Motor neuron (in vitro differentiated cells): ENCODE data around the gene SPINDOC. TPM values are rescaled to one million over a fixed set of nuclear protein-coding genes. Genes with fewer than 3 reads are reported as not detected.

Experiments
- ATAC-seq, 8 experiments: fragments of 200-7000 bp; cut with Tn5 transposase; replicated peaks in 6 of 8; 2 replicates each; pipeline ENCODE4 v1.8.0; 2021; ENCODE audit warnings: mild to moderate bottlenecking in 8 of 8, moderate library complexity in 8 of 8
- H3K27ac ChIP-seq, 2 donors: fragments of 250-450 bp; sonication (Bioruptor Pico); 2 replicates each; pipeline ENCODE4 v1.9.0; 2021; ENCODE audit warnings: antibody characterized with exemption in 2 of 2, mild to moderate bottlenecking in 2 of 2, moderate library complexity in 1 of 2
- H3K4me1 ChIP-seq, 2 donors: fragments of 250-450 bp; sonication (Bioruptor Pico); replicated peaks in 1 of 2; 2 replicates each; pipeline ENCODE4 v1.6.1; 2021; ENCODE audit warnings: antibody characterized with exemption in 2 of 2, mild to moderate bottlenecking in 2 of 2, moderate library complexity in 1 of 2
- H3K4me3 ChIP-seq, 5 donors: fragments of 250-450 bp; sonication (Bioruptor Pico); 2 replicates each; pipeline ENCODE4 v1.9.0; 2021; ENCODE audit warnings: antibody characterized with exemption in 5 of 5, mild to moderate bottlenecking in 5 of 5, moderate library complexity in 4 of 5
- WGBS, 10 experiments: fragments of 450-650 bp; shearing (Covaris generic); methylation state at CpG; one replicate each; pipeline ENCODE4 v1.0.0; 2022; 5-methylcytosine and 5-hydroxymethylcytosine counted together
- in situ Hi-C, 9 experiments: fragments of 400-800 bp; cut with MboI; loops; one replicate each; pipeline ENCODE4 v1.15.0; 2021; ENCODE audit warnings: low sequenced_read_pairs in 9 of 9, low pct_unique_long_range_greater_than_20kb in 2 of 9; ENCODE audit not compliant: unreplicated experiment in 9 of 9
- total RNA-seq, 8 experiments: library from RNA; unstranded; fragments of 300-600 nt; gene quantifications; 2 replicates each; pipeline versions ENCODE4 v1.2.3 to v1.2.4, GENCODE V29; 2022

Gene SPINDOC
- total RNA-seq, 8 experiments from 2014 or later = 16.6 to 61.5 (median 23.5) TPM

DNA sequence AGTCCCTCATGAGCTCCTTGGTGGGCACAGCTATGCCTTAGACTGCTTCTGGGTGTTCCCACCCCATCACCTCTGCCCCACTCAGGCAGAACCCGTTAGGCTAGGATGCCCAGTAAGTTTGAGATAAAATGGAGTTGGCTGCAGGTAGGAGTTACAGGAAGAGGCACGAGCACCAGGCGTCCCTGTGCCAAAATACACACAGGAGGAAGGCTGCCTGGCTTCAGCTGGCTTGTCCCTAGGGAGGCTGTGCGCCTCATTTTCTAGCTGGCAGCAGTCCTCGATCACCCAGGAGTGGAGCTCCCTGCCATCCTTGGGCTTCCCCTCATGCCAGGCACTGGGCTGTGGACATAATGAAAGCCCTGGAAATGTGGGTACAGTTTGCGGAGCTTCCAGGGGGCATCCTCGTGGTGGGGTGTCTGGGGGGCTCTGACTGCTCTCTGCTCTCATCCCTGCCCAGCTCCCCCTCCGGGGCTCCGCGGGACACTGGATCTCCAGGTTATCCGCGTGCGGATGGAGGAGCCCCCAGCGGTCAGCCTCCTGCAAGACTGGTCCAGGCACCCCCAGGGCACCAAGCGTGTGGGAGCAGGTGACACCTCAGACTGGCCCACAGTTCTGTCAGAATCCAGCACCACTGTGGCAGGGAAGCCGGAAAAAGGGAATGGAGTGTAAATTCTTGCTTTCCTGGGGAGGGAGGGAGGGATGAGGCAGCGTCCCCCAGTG is 13.4 kb downstream of the SPINDOC start:
- in situ Hi-C loops = loop anchor here in 8 of 9 experiments (25.0 kb wide), 3 partner anchors 111 to 336 kb away; partner anchors contain the start of genes MACROD1 (in 7 of the 8), NAA40 (in 2 of the 8) and COX8A (in 1 of the 8)
- no peak overlapping the region for H3K27ac ChIP-seq
- no peaks in the 10 kb centered on the region for H3K4me1 ChIP-seq
- no peak for ATAC-seq
- 83 to 94% (median 86%) methylated on average over 2 to 8 of the region's 17 CpGs; no CpG with 5 or more reads in 7 of the 10 experiments for WGBS, 10 experiments
- H3K4me3 ChIP-seq = no peak overlapping the region

DNA sequence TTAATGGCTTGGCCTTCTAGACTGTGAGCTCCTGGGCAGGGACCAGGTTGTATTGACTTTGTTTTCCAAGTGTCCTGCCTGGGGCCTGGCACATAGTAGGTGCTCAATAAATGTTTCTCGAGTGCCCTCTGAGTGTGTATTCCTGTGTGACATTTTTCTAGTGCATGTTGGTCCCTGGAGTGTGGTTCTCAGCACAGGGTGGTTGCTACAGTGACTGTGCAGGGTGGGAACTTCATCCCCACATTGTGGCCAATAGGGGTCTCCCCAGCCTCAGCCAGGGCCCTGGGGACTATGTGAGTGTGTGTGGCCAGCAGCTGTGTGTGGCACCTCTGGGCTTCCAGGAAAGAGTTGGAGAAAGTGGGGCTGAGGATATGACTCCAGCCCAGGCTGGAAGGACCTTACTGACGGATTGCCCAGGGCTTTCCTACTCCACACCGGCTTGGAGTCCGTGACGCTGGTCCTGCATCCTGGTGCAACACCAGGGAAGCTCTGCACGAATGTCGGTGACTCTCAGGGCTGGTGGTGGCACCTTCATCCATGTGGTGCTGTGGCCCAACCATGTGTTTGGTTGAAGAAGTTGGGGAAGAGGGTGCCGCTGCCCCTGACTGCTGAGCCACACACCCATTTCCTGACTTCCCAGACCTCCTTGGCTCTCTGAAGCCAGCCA is 16.7 kb downstream of the SPINDOC start:
- no peak overlapping the region for H3K4me3 ChIP-seq
- 0 to 95% (median 63%) methylated on average over 1 to 7 of the region's 8 CpGs; no CpG with 5 or more reads in 6 of the 10 experiments for WGBS, 10 experiments
- H3K27ac ChIP-seq = no peak overlapping the region
- in situ Hi-C loops = loop anchor here in 8 of 9 experiments (10.0 to 25.0 kb wide), 4 partner anchors 107 to 332 kb away; partner anchors contain the start of genes MACROD1 (in 7 of the 8), NAA40 (in 2 of the 8) and COX8A (in 1 of the 8)
- H3K4me1 ChIP-seq = no peaks in the 10 kb centered on the region
- peak; percentile 45 to 96 (median 61) for ATAC-seq

DNA sequence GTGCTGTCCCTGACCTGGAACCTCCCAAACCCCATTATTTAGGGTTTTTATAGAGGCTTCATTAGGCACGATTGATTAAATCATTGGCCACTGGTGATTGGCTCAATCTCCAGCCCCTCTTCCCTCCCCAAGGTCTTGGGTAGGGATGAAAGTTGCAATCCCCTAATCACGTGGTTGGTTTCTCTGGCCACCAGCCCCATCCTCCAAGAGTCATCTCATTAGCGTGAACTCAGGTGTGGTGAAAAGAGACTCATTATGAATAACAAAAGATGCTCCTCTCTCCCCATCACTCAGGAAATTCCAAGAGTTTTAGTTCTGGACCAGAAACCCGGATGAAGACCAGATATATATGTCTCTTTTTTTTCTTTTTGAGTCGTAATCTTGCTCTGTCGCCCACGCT is 18.1 kb downstream of the SPINDOC start:
- 10 to 80% (median 44%) methylated on average over 1 to 5 of the region's 7 CpGs; no CpG with 5 or more reads in 4 of the 10 experiments for WGBS, 10 experiments
- ATAC-seq = no peak
- Histone ChIP-seq H3K4me1 (no peaks in the 10 kb centered on the region), H3K4me3 (no peak overlapping the region), H3K27ac (no peak overlapping the region)
- in situ Hi-C loops = loop anchor here in 8 of 9 experiments (10.0 to 25.0 kb wide), 4 partner anchors 106 to 331 kb away; partner anchors contain the start of genes MACROD1 (in 7 of the 8), NAA40 (in 2 of the 8) and COX8A (in 1 of the 8)

DNA sequence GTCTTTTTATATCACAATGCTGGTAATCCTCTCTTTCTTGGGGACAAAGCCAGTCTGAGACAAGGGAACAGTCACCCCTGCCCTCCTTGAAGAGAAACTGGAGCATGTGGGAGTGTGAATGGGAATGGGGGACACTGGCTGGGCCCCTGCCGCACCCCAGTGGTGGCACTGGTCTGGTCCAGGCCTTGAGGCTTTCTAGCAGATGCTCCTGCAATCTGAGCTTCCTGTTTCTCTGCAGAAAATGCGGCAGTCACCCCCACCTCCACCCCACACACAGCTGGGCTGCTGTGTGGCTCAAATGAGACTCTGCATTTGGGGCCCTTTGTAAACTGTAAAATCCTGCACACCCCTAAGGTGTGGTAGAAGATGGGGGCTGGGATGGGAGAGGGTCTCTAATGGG is 19.1 kb downstream of the SPINDOC start:
- in situ Hi-C loops = loop anchor here in 8 of 9 experiments (10.0 to 25.0 kb wide), 4 partner anchors 105 to 330 kb away; partner anchors contain the start of genes MACROD1 (in 7 of the 8), NAA40 (in 2 of the 8) and COX8A (in 1 of the 8)
- H3K4me1 ChIP-seq = peaks cover 0 to under 1% of the 10 kb centered on the region in 2 donors
- no peak overlapping the region for H3K4me3 ChIP-seq
- H3K27ac ChIP-seq = no peak overlapping the region
- WGBS, 10 experiments = 20 to 60% (median 40%) methylated on average over 1 of the region's 2 CpGs; no CpG with 5 or more reads in 7 of the 10 experiments
- ATAC-seq = no peak

DNA sequence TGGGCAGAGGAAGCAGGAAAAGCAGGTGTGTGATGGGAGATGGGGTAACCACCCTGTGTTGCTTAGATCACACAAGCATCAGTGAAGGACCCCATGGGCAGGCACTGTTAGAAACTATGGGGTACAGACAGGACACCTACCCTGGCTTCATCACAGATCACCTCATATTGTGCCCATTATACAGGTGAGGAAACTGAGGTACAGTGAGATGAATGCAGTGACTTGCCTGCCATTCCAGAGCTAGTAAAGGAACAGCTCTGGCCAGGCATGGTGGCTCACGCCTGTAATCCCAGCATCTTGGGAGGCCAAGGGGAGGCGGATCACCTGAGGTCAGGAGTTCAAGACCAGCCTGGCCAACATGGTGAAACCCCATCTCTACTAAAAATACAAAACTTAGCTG is 19.8 kb downstream of the SPINDOC start:
- in situ Hi-C loops = loop anchor here in 8 of 9 experiments (10.0 to 25.0 kb wide), 4 partner anchors 104 to 329 kb away; partner anchors contain the start of genes MACROD1 (in 7 of the 8), NAA40 (in 2 of the 8) and COX8A (in 1 of the 8)
- H3K4me1 ChIP-seq = peaks cover 1 to 2% of the 10 kb centered on the region in 2 donors
- WGBS, 10 experiments = 80 to 100% (median 90%) methylated on average over 1 to 2 of the region's 2 CpGs; no CpG with 5 or more reads in 4 of the 10 experiments
- H3K4me3 ChIP-seq = no peak overlapping the region
- no peak for ATAC-seq
- H3K27ac ChIP-seq = no peak overlapping the region

DNA sequence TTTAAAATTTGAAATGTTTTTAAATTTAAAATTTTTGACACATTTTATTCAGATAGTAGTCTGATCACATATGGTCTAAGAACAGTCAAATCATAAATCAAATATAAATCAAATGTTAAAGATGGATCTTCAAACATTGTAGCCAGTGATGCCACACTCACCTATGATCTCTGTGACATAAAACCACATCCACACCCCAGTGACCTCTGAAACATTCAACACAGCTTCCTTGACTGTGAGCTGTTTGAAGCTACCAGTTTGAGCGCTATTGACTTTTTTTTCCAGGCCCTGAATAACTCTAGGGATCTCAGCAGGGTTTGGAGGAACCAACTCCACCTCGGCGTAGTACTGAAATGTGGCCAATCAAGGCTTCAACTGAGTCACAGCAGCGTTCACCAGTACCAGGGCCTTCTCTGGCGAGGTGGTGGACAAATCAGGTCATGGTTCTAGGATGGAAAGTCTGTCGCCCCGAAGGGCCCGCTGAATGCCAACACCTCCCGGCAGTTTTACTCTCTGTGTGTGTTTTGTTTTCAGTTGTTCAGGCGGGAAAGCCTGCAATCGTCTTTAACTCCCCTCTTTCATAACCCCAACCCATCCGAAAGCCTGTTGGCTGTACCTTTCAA is 21.4 kb downstream of the SPINDOC start:
- H3K4me1 ChIP-seq = peaks cover 2 to 4% of the 10 kb centered on the region in 2 donors
- H3K27ac ChIP-seq = no peak overlapping the region
- no peak for ATAC-seq
- 77 to 100% (median 89%) methylated on average over 2 to 11 of the region's 12 CpGs; no CpG with 5 or more reads in 2 of the 10 experiments for WGBS, 10 experiments
- in situ Hi-C loops = loop anchor here in 8 of 9 experiments (10.0 to 25.0 kb wide), 4 partner anchors 103 to 328 kb away; partner anchors contain the start of genes MACROD1 (in 7 of the 8), NAA40 (in 2 of the 8) and COX8A (in 1 of the 8)
- H3K4me3 ChIP-seq = no peak overlapping the region

DNA sequence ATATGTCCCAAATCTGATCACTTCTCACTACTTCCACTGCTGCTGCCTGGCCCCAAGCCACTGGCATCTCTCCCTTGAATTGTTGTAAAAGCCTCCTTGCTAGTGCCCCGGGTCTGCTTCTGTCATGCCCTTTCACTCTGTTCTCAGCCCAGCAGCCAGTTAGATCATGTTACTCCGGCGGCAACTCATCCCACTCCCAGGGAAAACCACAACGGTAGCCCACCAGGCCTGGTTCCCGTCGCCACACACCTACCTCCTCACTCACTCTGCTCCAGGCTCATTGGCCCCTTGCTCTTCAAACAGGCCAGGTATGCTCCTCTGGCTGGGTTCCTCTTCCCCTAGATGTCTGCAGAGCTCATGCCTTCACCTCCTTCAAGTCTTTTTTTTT is 21.9 kb downstream of the SPINDOC start:
- Histone ChIP-seq H3K27ac (no peak overlapping the region), H3K4me1 (peaks cover 2 to 4% of the 10 kb centered on the region in 2 donors), H3K4me3 (no peak overlapping the region)
- WGBS, 10 experiments = 0 to 92% (median 50%) methylated on average over 1 to 3 of the region's 6 CpGs; no CpG with 5 or more reads in 4 of the 10 experiments
- in situ Hi-C loops = loop anchor here in 8 of 9 experiments (10.0 to 25.0 kb wide), 4 partner anchors 102 to 327 kb away; partner anchors contain the start of genes MACROD1 (in 7 of the 8), NAA40 (in 2 of the 8) and COX8A (in 1 of the 8)
- ATAC-seq = no peak

DNA sequence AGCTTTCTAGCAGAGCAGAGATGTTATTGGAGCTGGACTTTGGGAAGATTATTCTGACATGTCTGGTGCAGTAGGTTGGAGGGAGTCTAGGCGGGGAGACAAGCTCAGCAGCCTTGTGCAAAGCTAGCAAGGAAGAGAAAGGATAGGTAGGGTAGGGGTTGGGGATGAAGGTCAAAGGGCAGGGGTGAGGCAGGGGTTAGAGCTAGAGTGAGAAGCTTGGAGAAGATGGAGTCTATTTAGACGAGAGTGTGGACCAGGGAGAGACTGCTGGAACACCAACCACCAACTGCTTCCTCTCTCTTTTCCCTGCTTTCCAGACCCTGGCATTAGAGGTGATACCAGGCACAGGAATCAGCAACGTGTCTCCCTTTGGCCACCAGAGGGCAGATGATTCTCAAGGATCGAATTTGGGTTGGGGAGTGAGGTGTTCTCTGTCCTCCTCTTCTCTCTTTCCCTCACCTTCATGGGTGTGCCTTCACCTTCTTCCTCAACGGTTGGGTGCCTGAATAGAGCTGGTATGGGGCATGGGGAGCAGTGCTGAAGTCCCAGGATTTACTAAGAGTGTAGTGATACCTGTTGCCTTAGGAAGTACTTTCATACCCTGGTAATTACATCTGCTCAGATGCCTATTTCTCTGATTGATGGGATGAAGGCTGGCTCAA is 23.9 kb downstream of the SPINDOC start:
- WGBS, 10 experiments = 0 to 40% (median 5%) methylated on average over 1 to 5 of the region's 5 CpGs; no CpG with 5 or more reads in 4 of the 10 experiments
- ATAC-seq = no peak
- in situ Hi-C loops = loop anchor here in 8 of 9 experiments (10.0 to 25.0 kb wide), 4 partner anchors 100 to 325 kb away; partner anchors contain the start of genes MACROD1 (in 7 of the 8), NAA40 (in 2 of the 8) and COX8A (in 1 of the 8)
- no peak overlapping the region for H3K27ac ChIP-seq
- no peak overlapping the region for H3K4me3 ChIP-seq
- H3K4me1 ChIP-seq = peaks cover 18 to 19% of the 10 kb centered on the region in 2 donors

DNA sequence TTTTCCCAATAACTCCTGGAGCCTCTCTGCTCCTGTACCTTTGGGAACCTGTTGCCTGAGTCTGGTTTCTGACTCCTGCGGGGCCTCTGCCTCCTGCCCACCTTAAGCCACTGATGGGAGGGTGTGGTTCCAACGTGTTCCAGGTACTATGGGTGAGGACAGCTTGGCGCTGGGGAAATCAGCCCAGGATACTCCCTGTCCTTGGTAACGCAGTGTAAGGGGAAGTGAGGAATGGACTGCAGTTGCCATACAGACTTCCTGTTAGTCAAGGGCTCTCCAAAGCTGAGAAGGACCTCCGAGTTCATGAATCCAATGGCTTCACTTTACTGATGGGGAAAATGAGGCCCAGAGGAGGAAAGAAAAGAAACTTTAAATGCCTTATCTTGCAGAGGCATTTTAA is 24.5 kb downstream of the SPINDOC start:
- WGBS, 10 experiments = 20 to 53% (median 40%) methylated on average over 1 to 4 of the region's 5 CpGs; no CpG with 5 or more reads in 4 of the 10 experiments
- peaks cover 18 to 21% of the 10 kb centered on the region in 2 donors for H3K4me1 ChIP-seq
- in situ Hi-C loops = loop anchor here in 8 of 9 experiments (10.0 to 25.0 kb wide), 4 partner anchors 100 to 325 kb away; partner anchors contain the start of genes MACROD1 (in 7 of the 8), NAA40 (in 2 of the 8) and COX8A (in 1 of the 8)
- H3K4me3 ChIP-seq = no peak overlapping the region
- H3K27ac ChIP-seq = no peak overlapping the region
- no peak for ATAC-seq

DNA sequence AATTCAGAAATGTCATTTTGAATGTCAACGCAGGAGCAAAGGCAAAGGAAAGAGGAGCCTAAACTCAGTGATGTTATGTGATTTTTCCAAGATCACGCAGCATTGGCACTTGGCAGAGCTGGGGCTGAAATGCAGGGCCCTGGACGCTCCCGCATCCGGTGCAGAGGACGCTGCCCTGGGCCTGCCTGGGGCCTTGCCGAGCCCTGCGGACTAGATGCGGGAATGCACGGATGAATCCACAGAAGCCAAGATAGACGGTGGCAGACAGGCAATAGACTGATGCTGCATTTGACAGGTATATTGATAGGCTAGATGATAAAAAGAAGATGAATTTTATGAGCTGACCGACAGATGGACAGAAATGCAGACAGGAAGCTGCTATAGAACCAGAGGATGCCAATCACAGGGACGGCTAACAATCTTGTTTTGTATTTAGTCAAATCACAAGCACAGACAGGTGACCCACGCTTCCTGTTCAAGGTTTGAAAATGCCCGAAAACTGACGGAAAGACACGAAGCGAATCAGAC is 25.0 kb downstream of the SPINDOC start:
- ATAC-seq = no peak
- WGBS, 10 experiments = 3 to 80% (median 38%) methylated on average over 1 to 12 of the region's 18 CpGs; no CpG with 5 or more reads in 2 of the 10 experiments
- no peak overlapping the region for H3K27ac ChIP-seq

More for the DNA sequence above, 25.0 kb downstream of the SPINDOC start:
- H3K4me3 ChIP-seq = peak overlapping the region in 3 of 5 donors; percentile 12 to 83 (median 23)
- H3K4me1 ChIP-seq = peaks cover 18 to 21% of the 10 kb centered on the region in 2 donors
- in situ Hi-C loops = loop anchor here in 8 of 9 experiments (10.0 to 25.0 kb wide), 4 partner anchors 99 to 324 kb away; partner anchors contain the start of genes MACROD1 (in 7 of the 8), NAA40 (in 2 of the 8) and COX8A (in 1 of the 8)
